Osteoblast (primary cell): Measurements from ENCODE around the gene SCAMP1. TPM values are rescaled to one million over a fixed set of nuclear protein-coding genes. Genes with fewer than 3 reads are reported as not detected.

Experiments used
- DNase-seq: peaks from one replicate; pipeline ENCODE4 v3.0.0; 2011; ENCODE audit warnings: low spot score, mixed read lengths; ENCODE audit not compliant: insufficient read length; ENCODE audit errors: missing footprints
- H2AFZ ChIP-seq: 2 replicates; pipeline ENCODE4 v1.6.0; 2011; ENCODE audit warnings: mild to moderate bottlenecking, low read length
- H3K27ac ChIP-seq: 2 replicates; pipeline ENCODE4 v1.5.1; 2011; ENCODE audit warnings: mild to moderate bottlenecking, low read depth, low read length, moderate library complexity
- H3K27me3 ChIP-seq: 2 replicates; pipeline ENCODE4 v1.6.0; 2012; ENCODE audit warnings: mild to moderate bottlenecking, control low read depth, inconsistent platforms, low read length, moderate library complexity; ENCODE audit not compliant: insufficient read depth
- H3K36me3 ChIP-seq: 2 replicates; pipeline ENCODE4 v1.5.1; 2011; ENCODE audit warnings: mild to moderate bottlenecking, low read length, control low read depth, moderate library complexity; ENCODE audit not compliant: insufficient read depth
- H3K4me1 ChIP-seq: 2 replicates; pipeline ENCODE4 v1.5.1; 2011; ENCODE audit warnings: mild to moderate bottlenecking, low read length, control low read depth, moderate library complexity; ENCODE audit not compliant: insufficient read depth
- H3K4me2 ChIP-seq: 2 replicates; pipeline ENCODE4 v1.6.0; 2011; ENCODE audit warnings: mild to moderate bottlenecking, low read length; ENCODE audit not compliant: insufficient read depth
- H3K4me3 ChIP-seq: fragments of 200-600 bp; sonication (generic); 3 replicates; pipeline ENCODE4 v1.5.1; 2012; ENCODE audit warnings: mild to moderate bottlenecking, low read length, inconsistent platforms; ENCODE audit not compliant: insufficient read depth
- H3K79me2 ChIP-seq: 2 replicates; pipeline ENCODE4 v1.6.0; 2012; ENCODE audit warnings: mild to moderate bottlenecking, low read length, control low read depth, inconsistent platforms; ENCODE audit not compliant: insufficient read depth
- H3K9me3 ChIP-seq: 2 replicates; pipeline ENCODE4 v1.5.1; 2011; ENCODE audit warnings: low read depth, low read length, control low read depth
- H4K20me1 ChIP-seq: 2 replicates; pipeline ENCODE4 v1.6.0; 2012; ENCODE audit warnings: mild to moderate bottlenecking, low read length, control low read depth; ENCODE audit not compliant: insufficient read depth
- total RNA-seq: library from RNA; depleted of rRNA; stranded (reverse); fragments of >200 nt; gene quantifications from 2 replicates; pipeline ENCODE4 v1.2.3, GENCODE V29; 2012
- TF ChIP-seq, protein P1 (sequence below): IDR thresholded peaks from 2 replicates; pipeline ENCODE4 v1.5.1; 2011; ENCODE audit warnings: mild to moderate bottlenecking, low read depth, low read length, moderate library complexity; ENCODE audit errors: extremely low read depth

SCAMP1 gene
- total RNA-seq, 1 donor, result 70.2 TPM

DNA sequence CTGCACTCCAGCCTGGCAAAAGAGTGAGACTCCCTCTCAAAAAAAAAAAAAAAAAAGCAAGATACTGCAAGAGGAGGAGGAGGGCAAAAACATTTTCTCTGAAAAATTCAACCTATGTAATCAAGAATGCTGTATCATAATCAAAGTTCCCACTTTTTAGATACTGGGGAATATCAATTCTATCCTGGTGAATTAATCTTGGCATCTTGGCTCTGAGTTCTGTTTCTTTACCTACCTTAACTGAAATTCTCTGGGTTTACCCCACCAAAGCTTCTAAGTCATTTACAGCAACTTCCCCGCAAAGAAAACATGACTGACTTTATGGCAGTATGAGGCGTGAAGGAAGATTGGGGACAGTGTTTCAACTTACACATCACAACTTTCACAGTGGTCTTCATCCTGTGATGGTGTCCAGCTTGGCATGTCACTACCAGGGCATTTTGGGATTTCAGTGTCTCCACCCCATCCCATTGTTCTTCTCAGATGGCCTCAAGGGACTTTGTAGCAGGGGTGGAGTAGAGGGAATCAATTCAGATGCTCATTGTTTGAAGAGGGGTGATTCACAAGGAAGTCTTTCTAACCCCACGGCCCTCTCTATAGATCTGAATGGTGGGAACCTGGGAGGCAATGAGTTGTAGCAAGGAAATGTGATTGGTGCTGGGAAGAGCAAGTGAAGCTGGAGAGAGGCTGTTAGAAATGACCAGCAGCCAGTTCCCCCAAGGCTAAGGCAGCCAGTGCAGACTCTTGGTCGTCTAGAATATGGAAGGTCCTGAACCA, 130.5 kb downstream of the SCAMP1 start:
- Histone ChIP-seq H3K36me3 (peaks cover 22% of the 10 kb centered on the region), H3K79me2 (peaks cover 33% of the 10 kb centered on the region), H4K20me1 (no peaks in the 10 kb centered on the region), H3K4me2 (no peak overlapping the region), H3K4me3 (no peak overlapping the region), H3K9me3 (no peaks in the 10 kb centered on the region), H3K27me3 (no peaks in the 10 kb centered on the region), H2AFZ (no peak overlapping the region), H3K4me1 (peaks cover 1% of the 10 kb centered on the region), H3K27ac (no peak overlapping the region)
- TF ChIP-seq, protein P1, sequence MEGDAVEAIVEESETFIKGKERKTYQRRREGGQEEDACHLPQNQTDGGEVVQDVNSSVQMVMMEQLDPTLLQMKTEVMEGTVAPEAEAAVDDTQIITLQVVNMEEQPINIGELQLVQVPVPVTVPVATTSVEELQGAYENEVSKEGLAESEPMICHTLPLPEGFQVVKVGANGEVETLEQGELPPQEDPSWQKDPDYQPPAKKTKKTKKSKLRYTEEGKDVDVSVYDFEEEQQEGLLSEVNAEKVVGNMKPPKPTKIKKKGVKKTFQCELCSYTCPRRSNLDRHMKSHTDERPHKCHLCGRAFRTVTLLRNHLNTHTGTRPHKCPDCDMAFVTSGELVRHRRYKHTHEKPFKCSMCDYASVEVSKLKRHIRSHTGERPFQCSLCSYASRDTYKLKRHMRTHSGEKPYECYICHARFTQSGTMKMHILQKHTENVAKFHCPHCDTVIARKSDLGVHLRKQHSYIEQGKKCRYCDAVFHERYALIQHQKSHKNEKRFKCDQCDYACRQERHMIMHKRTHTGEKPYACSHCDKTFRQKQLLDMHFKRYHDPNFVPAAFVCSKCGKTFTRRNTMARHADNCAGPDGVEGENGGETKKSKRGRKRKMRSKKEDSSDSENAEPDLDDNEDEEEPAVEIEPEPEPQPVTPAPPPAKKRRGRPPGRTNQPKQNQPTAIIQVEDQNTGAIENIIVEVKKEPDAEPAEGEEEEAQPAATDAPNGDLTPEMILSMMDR, result no peak
- no peak for DNase-seq

DNA sequence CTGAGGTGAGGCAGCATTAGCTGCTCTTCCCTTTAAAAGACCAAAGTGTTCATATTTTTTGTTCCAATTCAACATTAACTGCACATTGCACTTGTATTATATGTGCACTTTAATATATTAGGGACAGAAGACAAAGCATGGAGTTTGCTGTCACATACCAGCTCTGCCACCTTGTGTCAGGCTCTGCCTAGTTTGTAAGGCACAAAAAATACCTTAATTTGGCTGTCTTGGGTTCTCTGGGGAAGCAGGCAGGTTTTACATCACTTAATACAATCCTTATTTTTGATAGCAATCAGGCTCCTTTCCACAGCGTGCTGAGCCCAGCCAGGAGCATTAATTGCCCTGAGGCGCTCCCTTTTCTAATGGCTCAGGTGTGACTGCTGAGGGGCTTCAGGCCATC, 131.8 kb downstream of the SCAMP1 start:
- H3K79me2 ChIP-seq, result peaks cover 44% of the 10 kb centered on the region

DNA sequence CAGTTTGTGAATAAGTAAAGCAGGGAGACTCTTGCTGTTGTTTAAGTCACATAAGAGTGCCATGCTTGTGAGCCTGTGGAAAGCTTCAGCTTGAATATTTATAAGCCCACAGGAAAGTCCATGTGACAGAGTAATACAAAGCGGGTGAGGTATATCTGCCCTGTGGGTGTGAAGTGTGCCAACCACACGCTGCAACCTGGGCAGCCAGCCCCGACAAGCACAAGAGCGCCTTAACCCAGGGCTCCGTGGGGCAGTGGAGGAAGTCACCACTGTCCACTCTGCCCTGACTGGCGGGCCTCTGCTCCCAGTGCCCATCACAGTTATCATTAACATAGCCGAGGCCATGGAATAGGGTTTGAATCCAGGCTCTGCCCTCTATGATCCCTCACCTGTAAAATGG, 132.2 kb downstream of the SCAMP1 start:
- Histone ChIP-seq H3K27ac (no peak overlapping the region), H3K36me3 (peaks cover 21% of the 10 kb centered on the region), H3K4me2 (no peak overlapping the region), H3K4me1 (peaks cover 13% of the 10 kb centered on the region), H3K9me3 (no peaks in the 10 kb centered on the region), H3K79me2 (peaks cover 48% of the 10 kb centered on the region), H4K20me1 (no peaks in the 10 kb centered on the region), H3K4me3 (no peak overlapping the region), H3K27me3 (no peaks in the 10 kb centered on the region), H2AFZ (no peak overlapping the region)
- TF ChIP-seq, protein P1, result no peak
- DNase-seq, result no peak

More for the DNA sequence above, 131.8 kb downstream of the SCAMP1 start:
- no peaks in the 10 kb centered on the region for H4K20me1 ChIP-seq
- no peak overlapping the region for H2AFZ ChIP-seq
- H3K27me3 ChIP-seq, result no peaks in the 10 kb centered on the region
- peaks cover 13% of the 10 kb centered on the region for H3K4me1 ChIP-seq
- H3K9me3 ChIP-seq, result no peaks in the 10 kb centered on the region
- no peak for DNase-seq
- no peak overlapping the region for H3K27ac ChIP-seq
- H3K4me3 ChIP-seq, result no peak overlapping the region
- H3K4me2 ChIP-seq, result no peak overlapping the region
- H3K36me3 ChIP-seq, result peaks cover 22% of the 10 kb centered on the region
- TF ChIP-seq, protein P1, result no peak

DNA sequence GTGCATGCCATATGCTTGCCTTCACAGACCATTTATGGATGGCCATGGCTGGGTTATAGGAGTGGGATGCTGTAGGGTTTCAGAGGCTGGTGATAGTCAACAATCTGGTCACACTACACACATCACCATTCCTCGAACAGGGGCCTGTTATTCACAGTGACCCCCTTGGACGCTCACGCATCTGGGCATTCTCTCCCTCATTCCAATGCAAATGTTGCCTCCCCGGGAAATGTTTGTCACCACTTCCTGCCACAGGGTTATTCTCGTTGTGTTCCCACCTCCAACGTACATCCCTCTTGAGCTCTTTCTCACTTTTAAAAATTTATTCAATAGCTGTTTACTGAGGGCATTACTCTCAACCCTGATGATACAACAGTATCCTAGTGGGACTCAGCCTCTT, 135.4 kb downstream of the SCAMP1 start:
- peaks cover 24% of the 10 kb centered on the region for H3K4me1 ChIP-seq
- peak overlapping the region; percentile 25 for H3K27ac ChIP-seq
- no peaks in the 10 kb centered on the region for H4K20me1 ChIP-seq
- peaks cover 4% of the 10 kb centered on the region for H3K36me3 ChIP-seq
- peak overlapping the region; percentile 9 for H3K4me2 ChIP-seq
- H3K27me3 ChIP-seq, result no peaks in the 10 kb centered on the region
- DNase-seq, result no peak
- no peak overlapping the region for H2AFZ ChIP-seq
- peaks cover 78% of the 10 kb centered on the region for H3K79me2 ChIP-seq
- no peak overlapping the region for H3K4me3 ChIP-seq
- no peaks in the 10 kb centered on the region for H3K9me3 ChIP-seq
- TF ChIP-seq, protein P1, result no peak
